Type B pancreatic cell (in vitro differentiated cells): Measurements from ENCODE around the gene TJAP1. TPM values are rescaled to one million over a fixed set of nuclear protein-coding genes. Genes with fewer than 3 reads are reported as not detected.
"Not testable (repeated sequence)": the region's sequence is repeated elsewhere in the genome, so short reads cannot be mapped to it uniquely, and the experiment has no call there.

Source experiments
- DNase-seq: peaks from one replicate; pipeline ENCODE4 v3.0.0; 2021; ENCODE audit warnings: mixed read lengths; ENCODE audit not compliant: unreplicated experiment; ENCODE audit errors: extremely low spot score
- H3K27ac Mint-ChIP-seq: 2 replicates; pipeline ENCODE4 v1.8.0; 2021; ENCODE audit warnings: mild to moderate bottlenecking, mixed read lengths
- H3K27me3 Mint-ChIP-seq: 2 replicates; pipeline ENCODE4 v1.8.0; 2021; ENCODE audit warnings: mixed read lengths
- H3K36me3 Mint-ChIP-seq: 2 replicates; pipeline ENCODE4 v1.8.0; 2021; ENCODE audit warnings: mixed read lengths
- H3K4me1 Mint-ChIP-seq: one replicate; pipeline ENCODE4 v1.8.0; 2021; ENCODE audit warnings: mixed read lengths; ENCODE audit not compliant: unreplicated experiment
- H3K4me3 Mint-ChIP-seq: 2 replicates; pipeline ENCODE4 v1.8.0; 2021; ENCODE audit warnings: mild to moderate bottlenecking, mixed read lengths
- H3K9me3 Mint-ChIP-seq: 2 replicates; pipeline ENCODE4 v1.8.0; 2021; ENCODE audit warnings: mixed read lengths
- total RNA-seq: library from RNA; stranded (reverse); gene quantifications from 2 replicates; pipeline ENCODE4 v1.2.1, GENCODE V29; 2021; ENCODE audit warnings: low replicate concordance
- TF ChIP-seq, protein P1 (sequence below): fragments of 200-600 bp; sonication (generic); conservative IDR thresholded peaks from 2 replicates; pipeline ENCODE4 v1.5.0; 2021; ENCODE audit warnings: antibody characterized with exemption, mild to moderate bottlenecking

Gene TJAP1
- total RNA-seq, 1 donor from 2014 or later = 44.5 TPM

GRCh38 chr6:43532201-43532600 lies 54.8 kb downstream of the TJAP1 start:
- Mint-ChIP-seq H3K27ac (no peak overlapping the region), H3K27me3 (no peaks in the 10 kb centered on the region), H3K9me3 (no peaks in the 10 kb centered on the region), H3K4me3 (no peak overlapping the region), H3K4me1 (no peaks in the 10 kb centered on the region), H3K36me3 (peaks cover 15% of the 10 kb centered on the region)
- no peak for DNase-seq
- TF ChIP-seq, protein P1, sequence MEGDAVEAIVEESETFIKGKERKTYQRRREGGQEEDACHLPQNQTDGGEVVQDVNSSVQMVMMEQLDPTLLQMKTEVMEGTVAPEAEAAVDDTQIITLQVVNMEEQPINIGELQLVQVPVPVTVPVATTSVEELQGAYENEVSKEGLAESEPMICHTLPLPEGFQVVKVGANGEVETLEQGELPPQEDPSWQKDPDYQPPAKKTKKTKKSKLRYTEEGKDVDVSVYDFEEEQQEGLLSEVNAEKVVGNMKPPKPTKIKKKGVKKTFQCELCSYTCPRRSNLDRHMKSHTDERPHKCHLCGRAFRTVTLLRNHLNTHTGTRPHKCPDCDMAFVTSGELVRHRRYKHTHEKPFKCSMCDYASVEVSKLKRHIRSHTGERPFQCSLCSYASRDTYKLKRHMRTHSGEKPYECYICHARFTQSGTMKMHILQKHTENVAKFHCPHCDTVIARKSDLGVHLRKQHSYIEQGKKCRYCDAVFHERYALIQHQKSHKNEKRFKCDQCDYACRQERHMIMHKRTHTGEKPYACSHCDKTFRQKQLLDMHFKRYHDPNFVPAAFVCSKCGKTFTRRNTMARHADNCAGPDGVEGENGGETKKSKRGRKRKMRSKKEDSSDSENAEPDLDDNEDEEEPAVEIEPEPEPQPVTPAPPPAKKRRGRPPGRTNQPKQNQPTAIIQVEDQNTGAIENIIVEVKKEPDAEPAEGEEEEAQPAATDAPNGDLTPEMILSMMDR = no peak

DNA sequence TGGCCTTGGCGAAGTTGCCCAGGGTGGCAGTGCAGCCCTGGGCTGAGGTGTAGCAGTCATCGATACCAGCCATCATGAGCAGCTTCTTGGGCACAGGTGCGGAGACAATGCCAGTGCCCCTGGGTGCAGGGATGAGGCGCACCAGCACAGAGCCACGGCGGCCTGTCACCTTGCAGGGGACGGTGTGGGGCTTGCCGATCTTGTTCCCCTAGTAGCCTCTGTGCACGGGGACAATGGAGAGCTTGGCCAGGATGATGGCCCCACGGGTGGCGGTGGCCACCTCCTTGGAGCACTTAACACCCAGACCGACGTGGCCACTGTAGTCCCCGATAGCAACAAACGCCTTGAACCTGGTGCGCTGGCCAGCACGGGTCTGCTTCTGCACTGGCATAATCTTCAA lies 61.6 kb downstream of the TJAP1 start:
- not testable (repeated sequence) for H3K9me3 Mint-ChIP-seq, DNase-seq, H3K4me1 Mint-ChIP-seq, H3K4me3 Mint-ChIP-seq, H3K27me3 Mint-ChIP-seq, H3K27ac Mint-ChIP-seq
- peaks cover 26% of the 10 kb centered on the region for H3K36me3 Mint-ChIP-seq

DNA sequence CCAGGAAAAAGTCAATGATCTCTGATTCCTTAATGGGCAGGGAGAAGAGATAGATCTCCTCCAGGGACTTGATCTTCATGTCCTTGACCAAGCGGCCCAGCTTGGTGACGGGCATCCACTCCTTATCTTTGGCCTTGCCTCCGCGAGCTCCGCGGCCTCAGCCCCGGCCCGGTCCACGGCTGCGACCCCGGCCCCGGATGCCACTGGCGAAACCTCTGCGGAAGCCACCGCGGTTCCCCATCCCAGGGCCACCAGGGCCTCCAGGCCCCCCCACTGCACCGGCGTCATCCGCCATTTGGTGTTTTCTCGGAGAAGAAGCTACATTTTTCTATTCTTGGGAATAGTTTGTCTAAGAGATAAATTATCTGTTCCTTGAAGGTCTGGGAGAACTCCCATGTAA lies 62.0 kb downstream of the TJAP1 start:
- not testable (repeated sequence) for DNase-seq, H3K27me3 Mint-ChIP-seq, H3K9me3 Mint-ChIP-seq, H3K4me3 Mint-ChIP-seq, H3K4me1 Mint-ChIP-seq, H3K27ac Mint-ChIP-seq
- H3K36me3 Mint-ChIP-seq = peaks cover 27% of the 10 kb centered on the region

- TF ChIP-seq, protein P1 = no peak
- H3K9me3 Mint-ChIP-seq = no peaks in the 10 kb centered on the region
- DNase-seq = no peak
- no peak overlapping the region for H3K4me3 Mint-ChIP-seq
- no peaks in the 10 kb centered on the region for H3K27me3 Mint-ChIP-seq
- peaks cover 27% of the 10 kb centered on the region for H3K36me3 Mint-ChIP-seq
- H3K27ac Mint-ChIP-seq = no peak overlapping the region
- no peaks in the 10 kb centered on the region for H3K4me1 Mint-ChIP-seq
Measured at GRCh38 chr6:43540507-43540906, 63.1 kb downstream of the TJAP1 start.

- TF ChIP-seq, protein P1 = no peak
- H3K4me1 Mint-ChIP-seq = no peaks in the 10 kb centered on the region
- H3K36me3 Mint-ChIP-seq = peaks cover 32% of the 10 kb centered on the region
- DNase-seq = no peak
- no peak overlapping the region for H3K27ac Mint-ChIP-seq
- H3K9me3 Mint-ChIP-seq = no peaks in the 10 kb centered on the region
- no peaks in the 10 kb centered on the region for H3K27me3 Mint-ChIP-seq
- H3K4me3 Mint-ChIP-seq = no peak overlapping the region
Measured at GRCh38 chr6:43541774-43542471, 64.6 kb downstream of the TJAP1 start.

GRCh38 chr6:43544461-43544860 lies 67.1 kb downstream of the TJAP1 start:
- Mint-ChIP-seq H3K4me1 (no peaks in the 10 kb centered on the region), H3K27ac (no peak overlapping the region), H3K27me3 (no peaks in the 10 kb centered on the region), H3K36me3 (peaks cover 34% of the 10 kb centered on the region), H3K9me3 (no peaks in the 10 kb centered on the region), H3K4me3 (no peak overlapping the region)
- DNase-seq = no peak
- TF ChIP-seq, protein P1 = no peak

GRCh38 chr6:43547222-43547621 lies 69.9 kb downstream of the TJAP1 start:
- H3K4me3 Mint-ChIP-seq = no peak overlapping the region
- H3K36me3 Mint-ChIP-seq = peaks cover 36% of the 10 kb centered on the region
- TF ChIP-seq, protein P1 = no peak
- no peak for DNase-seq
- no peaks in the 10 kb centered on the region for H3K27me3 Mint-ChIP-seq
- H3K4me1 Mint-ChIP-seq = no peaks in the 10 kb centered on the region
- no peak overlapping the region for H3K27ac Mint-ChIP-seq
- H3K9me3 Mint-ChIP-seq = no peaks in the 10 kb centered on the region
